GM23338 (cell line): Measurements from ENCODE around the gene MAP3K14. TPM values are rescaled to one million over a fixed set of nuclear protein-coding genes. Genes with fewer than 3 reads are reported as not detected.

ENCODE experiments used
- ATAC-seq: fragments of 200-7000 bp; cut with Tn5 transposase; 3 replicates; pipeline ENCODE4 v1.9.1; 2020
- DNase-seq: peaks from one replicate; pipeline ENCODE4 v3.0.0-alpha.2; 2015; ENCODE audit warnings: low spot score
- H2AFZ ChIP-seq: fragments of 200-600 bp; sonication (generic); 2 replicates; pipeline ENCODE4 v1.8.0; 2016; ENCODE audit warnings: antibody characterized with exemption, mild to moderate bottlenecking, moderate library complexity
- H3F3A ChIP-seq: fragments of 200-600 bp; sonication (generic); replicated peaks from 2 replicates; pipeline ENCODE4 v1.8.0; 2017; ENCODE audit warnings: antibody characterized with exemption, mixed run types, low read depth
- H3K27ac ChIP-seq: fragments of 200-600 bp; sonication (generic); 2 replicates; pipeline ENCODE4 v1.6.1; 2016; ENCODE audit warnings: low read depth
- H3K27me3 ChIP-seq: fragments of 200-600 bp; sonication (generic); 2 replicates; pipeline ENCODE4 v1.8.0; 2016; ENCODE audit warnings: mild to moderate bottlenecking, mixed run types, moderate library complexity; ENCODE audit not compliant: insufficient read depth
- H3K36me3 ChIP-seq: fragments of 200-600 bp; sonication (generic); 2 replicates; pipeline ENCODE4 v1.8.0; 2016; ENCODE audit warnings: mild to moderate bottlenecking; ENCODE audit not compliant: insufficient read depth
- H3K4me1 ChIP-seq: fragments of 200-600 bp; sonication (generic); 2 replicates; pipeline ENCODE4 v1.8.0; 2016; ENCODE audit warnings: mild to moderate bottlenecking, moderate library complexity; ENCODE audit not compliant: insufficient read depth
- H3K4me2 ChIP-seq: fragments of 200-600 bp; sonication (generic); 2 replicates; pipeline ENCODE4 v1.7.1; 2017; ENCODE audit warnings: mixed run types
- H3K4me3 ChIP-seq: fragments of 200-600 bp; sonication (generic); 2 replicates; pipeline ENCODE4 v1.6.1; 2016; ENCODE audit warnings: mixed run types
- H3K79me2 ChIP-seq: fragments of 200-600 bp; sonication (generic); replicated peaks from 2 replicates; pipeline ENCODE4 v1.8.0; 2017; ENCODE audit warnings: mild to moderate bottlenecking; ENCODE audit not compliant: insufficient read depth
- H3K9me2 ChIP-seq: fragments of 200-600 bp; sonication (generic); 2 replicates; pipeline ENCODE4 v1.8.0; 2017; ENCODE audit not compliant: insufficient read depth
- H4K20me1 ChIP-seq: fragments of 200-600 bp; sonication (generic); replicated peaks from 2 replicates; pipeline ENCODE4 v1.8.0; 2017; ENCODE audit warnings: mild to moderate bottlenecking; ENCODE audit not compliant: insufficient read depth
- H3K27ac Mint-ChIP-seq: 2 replicates; pipeline ENCODE4 v1.8.0; 2020; ENCODE audit warnings: inconsistent platforms, mild to moderate bottlenecking, moderate library complexity, mixed read lengths
- H3K27me3 Mint-ChIP-seq: 3 replicates; pipeline ENCODE4 v1.8.0; 2022; ENCODE audit warnings: low read depth, mild to moderate bottlenecking, moderate library complexity, mixed read lengths, inconsistent platforms; ENCODE audit not compliant: insufficient read depth, poor library complexity
- H3K36me3 Mint-ChIP-seq: 3 replicates; pipeline ENCODE4 v1.8.0; 2021; ENCODE audit warnings: low read depth, mild to moderate bottlenecking, inconsistent platforms, moderate library complexity, mixed read lengths
- H3K4me1 Mint-ChIP-seq: 3 replicates; pipeline ENCODE4 v1.8.0; 2020; ENCODE audit warnings: mild to moderate bottlenecking, inconsistent platforms, mixed read lengths
- H3K4me3 Mint-ChIP-seq: 3 replicates; pipeline ENCODE4 v1.8.0; 2021; ENCODE audit warnings: moderate library complexity, mild to moderate bottlenecking, inconsistent platforms, mixed read lengths
- H3K9me3 Mint-ChIP-seq: 3 replicates; pipeline ENCODE4 v1.8.0; 2020; ENCODE audit warnings: moderate library complexity, mild to moderate bottlenecking, inconsistent platforms, mixed read lengths
- CTCF ChIP-seq, 2 experiments: fragments of 200-600 bp in 1 of 2; sonication (generic) in 1 of 2; conservative IDR thresholded peaks; 2 replicates each; pipeline versions ENCODE4 v1.5.1 to v1.6.1; 2016 to 2017; ENCODE audit warnings: antibody characterized with exemption in 2 of 2, low read depth in 2 of 2, mild to moderate bottlenecking in 2 of 2, moderate library complexity in 1 of 2
- EZH2 ChIP-seq: fragments of 200-600 bp; sonication (generic); IDR thresholded peaks from one replicate; pipeline ENCODE4 v1.8.0; 2017; ENCODE audit warnings: antibody characterized with exemption, mild to moderate bottlenecking, low read depth; ENCODE audit not compliant: unreplicated experiment
- EZH2phosphoT487 ChIP-seq: fragments of 200-600 bp; sonication (generic); IDR thresholded peaks from one replicate; pipeline ENCODE4 v1.8.1; 2018; ENCODE audit warnings: antibody characterized with exemption; ENCODE audit not compliant: unreplicated experiment
- JUNB ChIP-seq: IDR thresholded peaks from one replicate; pipeline ENCODE4 v1.6.1; 2016; ENCODE audit warnings: antibody characterized with exemption; ENCODE audit not compliant: unreplicated experiment
- POLR2AphosphoS5 ChIP-seq: IDR thresholded peaks from 2 replicates; pipeline ENCODE4 v1.6.1; 2016; ENCODE audit warnings: antibody characterized with exemption, low read depth
- REST ChIP-seq: IDR thresholded peaks from one replicate; pipeline ENCODE4 v1.6.1; 2018; ENCODE audit warnings: antibody characterized with exemption; ENCODE audit not compliant: unreplicated experiment
- ZNF331 ChIP-seq: fragments of 250-450 bp; sonication (Bioruptor Pico); IDR thresholded peaks from 2 replicates; pipeline ENCODE4 v1.5.0; 2020; ENCODE audit warnings: low read depth, mild to moderate bottlenecking, moderate library complexity
- ZNF462 ChIP-seq: fragments of 250-450 bp; sonication (Bioruptor Pico); IDR thresholded peaks from 2 replicates; pipeline ENCODE4 v1.5.0; 2020; ENCODE audit warnings: mild to moderate bottlenecking, moderate library complexity
- polyA plus RNA-seq: library from polyadenylated mRNA; unstranded; fragments of >200 nt; fragmentation: Nextera tagmentation; extraction: Ambion mirVana; gene quantifications from 2 replicates; pipeline ENCODE4 v1.2.1, GENCODE V29; 2016
- total RNA-seq: library from RNA; depleted of rRNA; stranded (reverse); fragments of >200 nt; shearing (Covaris generic); gene quantifications from 2 replicates; pipeline ENCODE4 v1.2.3, GENCODE V29; 2014
- TF ChIP-seq, protein P1 (sequence below): IDR thresholded peaks from 2 replicates; pipeline ENCODE4 v1.6.1; 2016; ENCODE audit warnings: antibody characterized with exemption

The MAP3K14 gene
- total and polyA plus RNA-seq, 2 experiments from 2014 or later: 1.3 to 4.9 TPM

- TF ChIP-seq, protein P1, sequence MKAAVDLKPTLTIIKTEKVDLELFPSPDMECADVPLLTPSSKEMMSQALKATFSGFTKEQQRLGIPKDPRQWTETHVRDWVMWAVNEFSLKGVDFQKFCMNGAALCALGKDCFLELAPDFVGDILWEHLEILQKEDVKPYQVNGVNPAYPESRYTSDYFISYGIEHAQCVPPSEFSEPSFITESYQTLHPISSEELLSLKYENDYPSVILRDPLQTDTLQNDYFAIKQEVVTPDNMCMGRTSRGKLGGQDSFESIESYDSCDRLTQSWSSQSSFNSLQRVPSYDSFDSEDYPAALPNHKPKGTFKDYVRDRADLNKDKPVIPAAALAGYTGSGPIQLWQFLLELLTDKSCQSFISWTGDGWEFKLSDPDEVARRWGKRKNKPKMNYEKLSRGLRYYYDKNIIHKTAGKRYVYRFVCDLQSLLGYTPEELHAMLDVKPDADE: no peak
These were observed 15.1 kb downstream of the MAP3K14 start (continued) for GRCh38 chr17:45301674-45302073.

GRCh38 chr17:45300060-45300751 lies 16.6 kb downstream of the MAP3K14 start:
- Mint-ChIP-seq H3K27me3 (peaks cover 4% of the 10 kb centered on the region), H3K9me3 (no peaks in the 10 kb centered on the region), H3K36me3 (no peaks in the 10 kb centered on the region; the same call in 2 of the 3 replicates), H3K27ac (no peak overlapping the region), H3K4me1 (peaks cover 2% of the 10 kb centered on the region; the same call in 1 of the 3 replicates), H3K4me3 (no peak overlapping the region)
- H3K27ac ChIP-seq: no peak overlapping the region
- DNase-seq (no peak), ATAC-seq (no peak)
- no peak overlapping the region for H3K4me2 ChIP-seq
- H3K36me3 ChIP-seq: no peaks in the 10 kb centered on the region
- H3K27me3 ChIP-seq: no peaks in the 10 kb centered on the region
- no peak overlapping the region for H2AFZ ChIP-seq
- H4K20me1 ChIP-seq: peaks cover 11% of the 10 kb centered on the region
- no peaks in the 10 kb centered on the region for H3K4me1 ChIP-seq
- 0 out of 2 replicates have a peak, but pooled peaks cover 4% of the 10 kb centered on the region for H3F3A ChIP-seq
- peaks cover 7% of the 10 kb centered on the region for H3K79me2 ChIP-seq
- H3K9me2 ChIP-seq: no peaks in the 10 kb centered on the region
- TF ChIP-seq POLR2AphosphoS5 (no peak), JUNB (no peak), ZNF462 (no peak), REST (no peak), CTCF (conservative IDR thresholded peaks at IDR 0.05; ENCODE audit: low read depth in 2 of 2) (no peak), ZNF331 (CRISPR knock-in tag) (no peak), EZH2phosphoT487 (no peak), EZH2 (no peak)
- no peak overlapping the region for H3K4me3 ChIP-seq
